Stimulated activated CD8-positive, alpha-beta memory T cell treated with anti-CD3 and anti-CD28 coated beads, Interleukin-2, amount 100 ng/mL, for 48 hours (primary cell): ENCODE data around the gene NOX5.

Experiments used
- DNase-seq, 2 donors: peaks; one replicate each; pipeline ENCODE4 v3.0.0-alpha.2; 2020; ENCODE audit warnings: low read depth in 2 of 2

Gene NOX5

DNA sequence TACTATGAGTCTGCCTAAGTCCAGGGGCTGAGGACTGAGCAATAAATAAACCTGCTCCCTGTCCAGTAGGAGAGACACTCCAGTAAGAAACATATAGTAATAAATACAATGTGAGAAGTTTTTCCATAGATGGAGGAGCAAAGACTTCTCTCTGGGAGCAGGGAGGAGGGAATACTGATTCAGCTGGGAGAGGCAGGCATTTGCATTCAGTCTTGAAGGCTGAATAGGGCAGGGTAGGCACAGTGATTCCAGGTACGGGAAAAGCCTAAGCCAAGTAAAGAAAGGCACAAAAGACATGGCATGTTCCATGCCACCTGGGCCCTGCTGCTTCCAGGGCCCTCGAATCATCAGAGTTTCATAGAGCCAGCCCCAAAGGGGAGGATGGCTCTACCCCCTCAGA lies 86.3 kb downstream of the NOX5 start:
- no peak for DNase-seq

- DNase-seq = no peak
Measured at GRCh38 chr15:69104050-69104750, 89.7 kb downstream of the NOX5 start.

DNA sequence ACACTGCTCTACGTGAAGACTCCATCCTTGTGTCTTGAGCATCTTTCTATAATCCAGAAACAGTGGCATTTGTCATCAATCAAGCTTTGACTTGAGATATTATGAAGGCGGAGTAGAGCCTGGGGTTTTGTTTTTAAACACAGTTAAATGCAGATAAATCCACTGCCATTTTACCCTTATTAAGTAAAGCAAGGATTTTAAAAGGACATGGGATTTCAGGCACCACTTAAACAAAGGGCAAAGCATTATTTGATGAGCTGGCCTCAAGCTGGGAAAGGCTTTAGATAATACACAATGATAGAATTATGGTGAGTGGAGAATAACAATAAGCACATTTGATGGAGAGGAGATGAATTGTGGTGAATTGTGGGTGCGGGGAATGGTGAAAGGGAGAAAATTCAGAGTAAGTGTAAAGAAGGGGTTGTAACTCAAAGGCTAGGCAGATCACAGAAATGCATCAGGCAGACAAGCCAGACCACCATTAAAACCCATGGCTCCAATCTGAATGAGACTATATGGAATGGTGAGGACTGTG lies 91.0 kb downstream of the NOX5 start:
- DNase-seq = no peak

GRCh38 chr15:69107025-69107620 lies 92.6 kb downstream of the NOX5 start:
- DNase-seq = no peak
